GM13977 (cell line): Measurements from ENCODE around the gene RLF.
A peak's percentile ranks its signal among the peaks of the same experiment; 100 is the strongest.

ENCODE experiments used
- DNase-seq: peaks from one replicate; pipeline ENCODE4 v3.0.0; 2012; ENCODE audit warnings: low spot score
- CTCF ChIP-seq: IDR thresholded peaks from 2 replicates; pipeline ENCODE4 v1.5.1; 2012; ENCODE audit warnings: mild to moderate bottlenecking, control low read depth; ENCODE audit not compliant: insufficient read depth; ENCODE audit errors: extremely low read depth, missing control alignments
- in situ Hi-C: fragments of 300-500 bp; cut with MboI; formaldehyde crosslinking; loops from one replicate; pipeline ENCODE4 v1.12.0; 2022; ENCODE audit warnings: low sequenced_read_pairs, low pct_unique_long_range_greater_than_20kb, mixed read lengths, inconsistent platforms; ENCODE audit not compliant: unreplicated experiment

RLF gene

GRCh38 chr1:40153073-40153770 lies 8.0 kb upstream of the RLF start:
- peak; percentile 42 for DNase-seq
- in situ Hi-C loops = no loop called here
- peak; percentile 66 for TF ChIP-seq CTCF

DNA sequence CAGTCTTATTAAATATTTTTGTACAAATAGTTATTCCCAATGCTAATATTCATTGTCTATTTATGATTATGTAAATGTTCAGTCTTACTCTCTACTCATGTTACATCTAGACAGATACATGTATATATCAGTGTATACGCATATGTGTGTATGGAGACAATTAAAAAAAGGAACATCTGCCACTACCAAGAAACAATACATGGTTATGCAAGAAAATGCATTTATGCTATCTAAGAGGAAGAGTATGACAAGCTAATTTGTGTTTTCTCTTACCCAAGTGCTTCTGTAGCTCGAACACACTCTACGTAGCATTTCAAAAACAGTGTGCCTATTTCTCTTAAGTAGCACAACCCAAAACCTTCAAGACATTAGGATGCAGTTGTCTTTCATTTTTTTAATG lies 6.1 kb upstream of the RLF start:
- no peak for DNase-seq
- in situ Hi-C loops = no loop called here
- TF ChIP-seq CTCF = no peak

- in situ Hi-C loops = no loop called here
- DNase-seq = no peak
- TF ChIP-seq CTCF = no peak
These were observed 5.3 kb upstream of the RLF start for GRCh38 chr1:40155910-40156309.

- in situ Hi-C loops = no loop called here
- TF ChIP-seq CTCF = no peak
- DNase-seq = no peak
These were observed 422 bp upstream of the RLF start for GRCh38 chr1:40160806-40161124.

DNA sequence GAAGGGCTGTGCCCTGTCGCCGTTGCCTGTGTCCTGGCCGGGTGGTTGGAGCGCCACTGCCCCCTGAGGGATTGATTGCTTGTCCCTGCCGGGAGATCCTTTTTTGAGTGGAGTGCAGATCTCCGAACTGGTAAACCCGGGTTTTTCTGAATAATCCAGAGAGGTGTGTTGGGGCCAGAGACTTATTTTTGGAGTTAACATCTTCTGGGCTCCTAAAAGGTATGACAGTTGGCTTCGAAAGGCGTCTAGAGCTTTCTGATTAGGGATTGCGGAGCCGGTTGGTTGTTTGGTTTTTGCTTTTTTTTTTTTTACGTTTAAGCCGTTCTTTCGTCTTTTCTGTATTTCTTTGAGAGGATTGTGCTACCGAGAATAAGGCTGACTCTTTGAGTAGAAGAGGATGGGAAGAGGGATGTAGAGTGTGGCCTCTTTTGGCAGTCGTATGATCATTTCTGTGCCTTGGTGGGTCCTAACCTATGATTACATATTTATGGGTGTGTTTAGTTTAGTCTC lies 756 bp downstream of the RLF start:
- in situ Hi-C loops = no loop called here
- no peak for TF ChIP-seq CTCF
- DNase-seq = peak; percentile 27

DNA sequence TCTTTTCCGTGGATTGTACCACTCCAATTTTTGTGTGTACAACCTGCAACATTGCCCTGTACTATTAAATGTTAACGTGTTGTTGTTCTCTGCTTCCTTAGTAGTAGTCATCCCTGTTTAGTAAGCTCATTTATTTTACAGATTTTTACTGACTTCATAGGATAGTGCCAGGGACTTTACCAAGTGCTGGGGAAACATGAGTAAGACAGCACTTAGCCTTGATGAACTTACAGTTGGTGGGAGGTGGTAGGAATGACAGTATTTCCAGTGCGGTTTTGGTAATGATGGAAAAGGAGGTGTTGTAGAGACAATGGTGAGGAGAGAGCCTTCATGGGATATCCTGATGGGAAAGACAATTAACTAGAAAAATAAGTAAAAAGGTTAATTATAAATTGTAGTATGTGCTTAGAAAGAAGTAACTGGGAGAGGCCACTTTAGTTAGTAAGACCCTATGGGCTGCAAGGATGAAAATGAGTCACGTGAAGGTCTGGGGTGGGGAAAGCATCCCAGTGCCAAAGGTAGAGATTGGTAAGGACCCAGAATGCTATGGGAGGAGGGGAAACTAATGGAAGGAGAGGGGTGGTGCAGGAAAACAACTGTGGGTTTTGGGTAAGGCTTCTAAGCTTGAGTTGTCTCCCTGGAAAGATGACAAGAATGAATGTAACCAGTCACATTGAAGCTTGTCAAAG lies 1.7 kb downstream of the RLF start:
- peak; percentile 16 for DNase-seq
- no peak for TF ChIP-seq CTCF
- in situ Hi-C loops = no loop called here
